Sigmoid colon (tissue), 4 donors: ENCODE measurements around the gene ACAT2.

ENCODE experiments used
- CTCF ChIP-seq, 4 experiments: fragments of 450-650 bp in 3 of 4; fragments of 200-600 bp in 1 of 4; IDR thresholded peaks; one replicate each; pipeline ENCODE4 v1.5.1; 2016 to 2019; ENCODE audit warnings: antibody characterized with exemption in 4 of 4, mild to moderate bottlenecking in 3 of 4, moderate library complexity in 2 of 4
- EP300 ChIP-seq, 4 donors: sonication (generic); formaldehyde crosslinking; IDR thresholded peaks; one replicate each; pipeline ENCODE4 v1.6.1; 2017; ENCODE audit warnings: antibody characterized with exemption in 4 of 4
- POLR2AphosphoS5 ChIP-seq, 4 donors: sonication (generic); formaldehyde crosslinking; IDR thresholded peaks; one replicate each; pipeline ENCODE4 v1.6.1; 2017; ENCODE audit warnings: antibody characterized with exemption in 4 of 4

- TF ChIP-seq CTCF (IDR thresholded peaks at IDR 0.05), result no peak
- TF ChIP-seq POLR2AphosphoS5 (IDR thresholded peaks at IDR 0.05), result no peak
- TF ChIP-seq EP300 (IDR thresholded peaks at IDR 0.05), result no peak
Observed at GRCh38 chr6:159715605-159716004, 46.2 kb upstream of the ACAT2 start.
